HepG2 (cell line): ENCODE results near the gene ARL4D. TPM values are rescaled to one million over a fixed set of nuclear protein-coding genes. Genes with fewer than 3 reads are reported as not detected.
A peak's percentile ranks its signal among the peaks of the same experiment; 100 is the strongest.

ENCODE experiments used
- CC2D1A ChIP-seq: sonication (generic); formaldehyde crosslinking; IDR thresholded peaks from 2 replicates; pipeline ENCODE4 v1.8.1; 2023; ENCODE audit warnings: mild to moderate bottlenecking, missing genetic modification reagents
- CEBPB ChIP-seq: IDR thresholded peaks from 2 replicates; pipeline ENCODE4 v1.6.1; 2011; ENCODE audit warnings: low read depth, low read length, improper control_type of control experiment, borderline replicate concordance
- DDIT3 ChIP-seq: sonication (generic); formaldehyde crosslinking; IDR thresholded peaks from 2 replicates; pipeline ENCODE4 v1.4.0; 2020; ENCODE audit warnings: mild to moderate bottlenecking, missing genetic modification reagents
- FOXP4 ChIP-seq: sonication (generic); formaldehyde crosslinking; IDR thresholded peaks from 2 replicates; pipeline ENCODE4 v1.4.0; 2020; ENCODE audit warnings: missing genetic modification reagents
- GFI1 ChIP-seq: sonication (generic); formaldehyde crosslinking; IDR thresholded peaks from 2 replicates; pipeline ENCODE4 v1.5.0; 2020; ENCODE audit warnings: missing genetic modification reagents, mild to moderate bottlenecking, borderline replicate concordance
- HNRNPUL1 ChIP-seq: fragments of 200-400 bp; formaldehyde crosslinking; IDR thresholded peaks from 2 replicates; pipeline ENCODE4 v1.6.1; 2017; ENCODE audit warnings: low read depth, mild to moderate bottlenecking, low read length, moderate library complexity
- MAFK ChIP-seq, 2 experiments: IDR thresholded peaks in 1 of 2; conservative IDR thresholded peaks in 1 of 2; 2 replicates each; pipeline ENCODE4 v1.6.1; 2011; ENCODE audit warnings: improper control_type of control experiment in 2 of 2, low read length in 2 of 2
- MEIS1 ChIP-seq: sonication (generic); formaldehyde crosslinking; IDR thresholded peaks from 2 replicates; pipeline ENCODE4 v1.9.0; 2021; ENCODE audit warnings: mild to moderate bottlenecking, missing genetic modification reagents, moderate library complexity, borderline replicate concordance
- NFYB ChIP-seq: sonication (generic); formaldehyde crosslinking; IDR thresholded peaks from 2 replicates; pipeline ENCODE4 v1.4.0; 2020; ENCODE audit warnings: missing genetic modification reagents
- SOX5 ChIP-seq: IDR thresholded peaks from 2 replicates; pipeline ENCODE4 v1.6.1; 2016; ENCODE audit warnings: borderline replicate concordance
- SRSF4 ChIP-seq: fragments of 200-400 bp; formaldehyde crosslinking; IDR thresholded peaks from one replicate; pipeline ENCODE4 v1.6.1; 2018; ENCODE audit warnings: mild to moderate bottlenecking, low read depth, low read length, moderate library complexity; ENCODE audit not compliant: poor library complexity, severe bottlenecking
- TSC22D2 ChIP-seq: sonication (generic); formaldehyde crosslinking; IDR thresholded peaks from 2 replicates; pipeline ENCODE4 v1.5.1; 2020; ENCODE audit warnings: missing genetic modification reagents, mild to moderate bottlenecking, borderline replicate concordance
- ZFP82 ChIP-seq: sonication (generic); formaldehyde crosslinking; IDR thresholded peaks from 2 replicates; pipeline ENCODE4 v1.5.1; 2020; ENCODE audit warnings: mild to moderate bottlenecking, missing genetic modification reagents, borderline replicate concordance
- ZKSCAN1 ChIP-seq: fragments of 150-350 bp; IDR thresholded peaks from 2 replicates; pipeline ENCODE4 v1.6.1; 2014; ENCODE audit warnings: low read length
- ZNF256 ChIP-seq: sonication (generic); formaldehyde crosslinking; conservative IDR thresholded peaks from 2 replicates; pipeline ENCODE4 v1.4.0; 2020; ENCODE audit warnings: missing genetic modification reagents
- ZNF263 ChIP-seq: sonication (generic); formaldehyde crosslinking; IDR thresholded peaks from 2 replicates; pipeline ENCODE4 v1.4.0; 2020; ENCODE audit warnings: missing genetic modification reagents
- ZNF3 ChIP-seq: IDR thresholded peaks from 2 replicates; pipeline ENCODE4 v1.7.0; 2017; ENCODE audit warnings: inconsistent platforms
- ZNF446 ChIP-seq: sonication (generic); formaldehyde crosslinking; IDR thresholded peaks from 2 replicates; pipeline ENCODE4 v1.5.0; 2020; ENCODE audit warnings: mild to moderate bottlenecking, missing genetic modification reagents
- ZNF512B ChIP-seq: sonication (generic); formaldehyde crosslinking; IDR thresholded peaks from 2 replicates; pipeline ENCODE4 v1.5.1; 2020; ENCODE audit warnings: missing genetic modification reagents, mild to moderate bottlenecking, borderline replicate concordance
- ZNF615 ChIP-seq: sonication (generic); formaldehyde crosslinking; IDR thresholded peaks from 2 replicates; pipeline ENCODE4 v1.5.0; 2020; ENCODE audit warnings: mild to moderate bottlenecking, missing genetic modification reagents, borderline replicate concordance
- ZNF616 ChIP-seq: sonication (generic); formaldehyde crosslinking; IDR thresholded peaks from 2 replicates; pipeline ENCODE4 v1.5.0; 2020; ENCODE audit warnings: low read depth, mild to moderate bottlenecking, missing genetic modification reagents
- ZNF737 ChIP-seq: sonication (generic); formaldehyde crosslinking; IDR thresholded peaks from 2 replicates; pipeline ENCODE4 v1.5.0; 2020; ENCODE audit warnings: missing genetic modification reagents, mild to moderate bottlenecking, borderline replicate concordance
- ZNF75D ChIP-seq: sonication (generic); formaldehyde crosslinking; IDR thresholded peaks from 2 replicates; pipeline ENCODE4 v1.8.1; 2023; ENCODE audit warnings: missing genetic modification reagents, mild to moderate bottlenecking, borderline replicate concordance
- ZNF891 ChIP-seq: sonication (generic); formaldehyde crosslinking; IDR thresholded peaks from 2 replicates; pipeline ENCODE4 v1.5.0; 2020; ENCODE audit warnings: mild to moderate bottlenecking, missing genetic modification reagents
- ZSCAN30 ChIP-seq: sonication (generic); formaldehyde crosslinking; IDR thresholded peaks from 2 replicates; pipeline ENCODE4 v1.5.0; 2020; ENCODE audit warnings: mild to moderate bottlenecking, missing genetic modification reagents
- polyA plus RNA-seq, 8 experiments: library from polyadenylated mRNA; depleted of rRNA in 3 of 8; stranded (reverse) in 7 of 8; unstranded in 1 of 8; fragments of >200 nt; fragmentation: Illumina TruSeq in 4 of 8; extraction: Trizol in 4 of 8; gene quantifications; 2 replicates each; pipeline versions ENCODE4 v1.2.1 to v1.2.3, GENCODE V29; 2011 to 2016; ENCODE audit warnings: low read depth in 4 of 8, missing spikeins in 1 of 8, mixed read lengths in 1 of 8; ENCODE audit not compliant: insufficient read depth in 1 of 8
- total RNA-seq, 5 experiments: library from RNA; depleted of rRNA; stranded (reverse); fragments of >200 nt; fragmentation: Illumina TruSeq; extraction: Trizol; gene quantifications; 2 replicates each; pipeline ENCODE4 v1.2.3, GENCODE V29; 2016; ENCODE audit warnings: low read depth in 1 of 5

Gene ARL4D
- total and polyA plus RNA-seq, 2 of the 13 experiments (the other 11 are each of a cell fraction or from before 2014, with no cell fraction given) = 9.0 to 25.9 TPM

GRCh38 chr17:43360739-43361505 is 37.9 kb upstream of the ARL4D start (continued):
- TF ChIP-seq NFYB (CRISPR knock-in tag) (peak; percentile 58), ZKSCAN1 (peak; percentile 86), ZNF3 (CRISPR knock-in tag) (0 out of 2 replicates have a peak, but pooled peaks have one; percentile 40), MAFK (conservative IDR thresholded peaks at IDR 0.05 in 1 of 2, IDR thresholded peaks at IDR 0.05 in 1 of 2; ENCODE audit: low read length in 2 of 2) (peak in 1 of 2 experiments; percentile 24; a peak in 2 of 4 replicates), ZSCAN30 (CRISPR knock-in tag) (peak; percentile 87; the same call in 1 of the 2 replicates), ZNF615 (CRISPR knock-in tag) (peak; percentile 99; the same call in 1 of the 2 replicates), ZNF75D (CRISPR knock-in tag) (0 out of 2 replicates have a peak, but pooled peaks have one; percentile 65), ZNF737 (CRISPR knock-in tag) (peak; percentile 95; the same call in 1 of the 2 replicates), TSC22D2 (CRISPR knock-in tag) (0 out of 2 replicates have a peak, but pooled peaks have one; percentile 69), CC2D1A (CRISPR knock-in tag) (peak; percentile 93; the same call in 1 of the 2 replicates), CEBPB (peak; percentile 56; the same call in 1 of the 2 replicates), ZNF512B (CRISPR knock-in tag) (0 out of 2 replicates have a peak, but pooled peaks have one; percentile 80), SRSF4 (no peak), HNRNPUL1 (no peak), FOXP4 (CRISPR knock-in tag) (peak; percentile 72), ZNF446 (CRISPR knock-in tag) (peak; percentile 83; the same call in 1 of the 2 replicates), SOX5 (CRISPR knock-in tag) (peak; percentile 79; the same call in 1 of the 2 replicates), ZFP82 (CRISPR knock-in tag) (0 out of 2 replicates have a peak, but pooled peaks have one; percentile 29), DDIT3 (CRISPR knock-in tag) (no peak; the same call in 1 of the 2 replicates), ZNF891 (CRISPR knock-in tag) (peak; percentile 91; the same call in 1 of the 2 replicates), ZNF263 (CRISPR knock-in tag) (peak; percentile 58), ZNF256 (CRISPR knock-in tag) (peak; percentile 71; the same call in 1 of the 2 replicates), ZNF616 (CRISPR knock-in tag) (peak; percentile 91), GFI1 (peak; percentile 52), MEIS1 (peak; percentile 84; the same call in 1 of the 2 replicates)
